Neural progenitor cell (in vitro differentiated cells): Measurements from ENCODE around the gene KLRK1.

Source experiments
- EZH2 ChIP-seq: fragments of 200-600 bp; sonication (generic); IDR thresholded peaks from 2 replicates; pipeline ENCODE4 v1.6.1; 2017; ENCODE audit warnings: antibody characterized with exemption, mild to moderate bottlenecking, moderate library complexity
- TF ChIP-seq, protein P1 (sequence below): fragments of 200-600 bp; sonication (generic); IDR thresholded peaks from 2 replicates; pipeline ENCODE4 v1.5.1; 2017; ENCODE audit warnings: antibody characterized with exemption, mild to moderate bottlenecking

DNA sequence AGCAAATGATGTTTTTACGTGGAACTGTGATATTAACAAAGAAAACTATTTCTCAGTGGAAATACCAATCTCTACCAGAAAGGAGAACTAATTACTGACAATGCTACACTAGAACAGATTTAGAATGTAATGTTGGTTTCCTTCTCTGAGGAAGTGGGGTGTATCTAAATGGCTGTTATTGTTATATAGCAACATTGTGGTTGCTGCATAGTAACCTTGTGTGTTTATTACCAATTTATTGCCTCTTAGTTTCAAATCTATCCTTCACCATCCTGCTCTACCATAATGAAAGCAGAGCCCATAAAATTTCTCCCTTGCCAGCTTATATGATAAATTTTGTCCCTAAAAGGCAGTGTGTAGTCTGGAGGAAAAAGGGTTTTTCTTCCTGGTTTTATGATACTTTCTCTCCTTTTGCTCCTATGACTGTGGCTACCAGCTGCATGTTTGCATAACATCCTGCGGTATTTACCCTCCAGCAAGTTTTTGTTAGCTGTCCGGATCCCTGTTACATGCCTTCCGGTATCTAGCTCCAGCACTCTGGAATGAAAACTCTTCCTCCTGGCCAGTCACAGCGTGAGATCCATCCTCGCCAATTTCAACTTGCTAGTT is 5.7 kb upstream of the KLRK1 start:
- TF ChIP-seq, protein P1, sequence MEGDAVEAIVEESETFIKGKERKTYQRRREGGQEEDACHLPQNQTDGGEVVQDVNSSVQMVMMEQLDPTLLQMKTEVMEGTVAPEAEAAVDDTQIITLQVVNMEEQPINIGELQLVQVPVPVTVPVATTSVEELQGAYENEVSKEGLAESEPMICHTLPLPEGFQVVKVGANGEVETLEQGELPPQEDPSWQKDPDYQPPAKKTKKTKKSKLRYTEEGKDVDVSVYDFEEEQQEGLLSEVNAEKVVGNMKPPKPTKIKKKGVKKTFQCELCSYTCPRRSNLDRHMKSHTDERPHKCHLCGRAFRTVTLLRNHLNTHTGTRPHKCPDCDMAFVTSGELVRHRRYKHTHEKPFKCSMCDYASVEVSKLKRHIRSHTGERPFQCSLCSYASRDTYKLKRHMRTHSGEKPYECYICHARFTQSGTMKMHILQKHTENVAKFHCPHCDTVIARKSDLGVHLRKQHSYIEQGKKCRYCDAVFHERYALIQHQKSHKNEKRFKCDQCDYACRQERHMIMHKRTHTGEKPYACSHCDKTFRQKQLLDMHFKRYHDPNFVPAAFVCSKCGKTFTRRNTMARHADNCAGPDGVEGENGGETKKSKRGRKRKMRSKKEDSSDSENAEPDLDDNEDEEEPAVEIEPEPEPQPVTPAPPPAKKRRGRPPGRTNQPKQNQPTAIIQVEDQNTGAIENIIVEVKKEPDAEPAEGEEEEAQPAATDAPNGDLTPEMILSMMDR = no peak
- TF ChIP-seq EZH2 = no peak
